NCI-H526 treated with DMSO at 0.1 percent for 48 hours (cell line): ENCODE results near the gene PRDX4.
"Not testable (repeated sequence)": the region's sequence is repeated elsewhere in the genome, so short reads cannot be mapped to it uniquely, and the experiment has no call there.

Experiments used
- DNase-seq: peaks from one replicate; lab custom pipeline; 2025; lab: John Stamatoyannopoulos, UW

PRDX4 gene

DNA sequence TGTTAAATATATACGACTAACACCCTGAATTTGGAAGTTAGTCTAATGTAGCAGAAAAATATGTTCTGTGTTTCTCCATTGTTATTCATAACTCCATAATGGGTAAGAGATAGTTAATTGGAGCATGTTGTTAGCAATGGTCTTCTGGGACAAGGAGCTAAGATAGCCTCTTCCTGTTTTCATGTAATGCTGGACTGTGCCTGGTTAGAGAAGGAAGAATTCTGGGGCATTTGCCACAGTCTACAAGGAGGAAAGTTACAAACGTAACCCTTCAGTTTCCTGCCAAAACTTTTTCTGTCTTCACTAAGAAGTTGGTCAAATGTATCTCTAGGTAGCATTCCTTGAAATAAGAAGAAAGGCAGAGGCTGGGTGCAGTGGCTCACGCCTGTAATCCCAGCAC, 5.8 kb downstream of the PRDX4 start:
- no peak for DNase-seq

- not testable (repeated sequence) for DNase-seq
Measured at GRCh38 chrX:23676486-23676885, 9.2 kb downstream of the PRDX4 start.

DNA sequence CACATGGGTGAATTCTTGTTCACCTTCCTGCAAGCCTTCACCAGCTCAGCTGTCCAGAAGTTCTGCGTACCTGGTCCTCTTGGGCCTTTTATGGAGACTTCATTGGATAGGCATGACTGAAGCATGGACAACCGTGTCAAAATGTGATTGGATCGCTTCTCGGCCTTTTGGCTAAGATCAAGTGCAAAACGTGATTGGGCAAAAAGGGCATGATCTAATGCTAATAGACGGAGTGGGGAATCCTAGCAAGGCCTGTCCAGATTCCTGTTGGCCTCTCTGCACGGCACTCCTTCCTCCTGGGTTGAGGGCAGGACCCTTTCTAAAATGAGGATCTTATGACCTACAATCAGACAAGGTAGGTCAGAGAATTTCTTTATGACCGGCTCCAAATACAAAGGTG, 24.9 kb downstream of the PRDX4 start:
- DNase-seq, result no peak

GRCh38 chrX:23694606-23695005, 27.3 kb downstream of the PRDX4 start:
- DNase-seq, result no peak

DNA sequence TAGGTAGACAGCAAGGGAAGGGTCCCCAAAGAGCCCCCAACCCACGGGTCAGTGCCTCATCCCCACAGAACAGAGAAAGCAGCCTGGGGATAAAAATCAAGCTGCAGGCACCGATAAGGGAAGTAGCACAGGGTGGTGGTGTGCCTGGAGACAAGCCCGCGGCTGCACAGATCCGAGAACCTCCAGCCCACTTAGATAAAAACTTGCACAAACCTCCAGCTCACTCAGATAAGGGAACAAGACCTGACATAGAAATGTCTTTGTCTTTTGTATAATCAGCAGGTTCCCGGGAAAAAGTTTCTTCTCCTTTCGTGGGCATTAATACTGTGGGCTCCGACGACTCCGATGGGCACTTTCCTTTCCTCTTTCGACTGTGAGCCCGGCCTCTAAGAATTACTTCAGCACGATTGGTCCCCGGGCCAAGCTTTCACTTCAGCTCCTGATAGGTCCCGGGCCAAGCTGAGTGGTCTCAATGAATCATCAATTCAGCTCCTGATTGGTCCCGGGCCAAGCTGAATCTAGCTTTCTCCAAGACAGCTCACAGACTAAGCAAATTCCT, 32.4 kb downstream of the PRDX4 start:
- DNase-seq, result no peak

DNA sequence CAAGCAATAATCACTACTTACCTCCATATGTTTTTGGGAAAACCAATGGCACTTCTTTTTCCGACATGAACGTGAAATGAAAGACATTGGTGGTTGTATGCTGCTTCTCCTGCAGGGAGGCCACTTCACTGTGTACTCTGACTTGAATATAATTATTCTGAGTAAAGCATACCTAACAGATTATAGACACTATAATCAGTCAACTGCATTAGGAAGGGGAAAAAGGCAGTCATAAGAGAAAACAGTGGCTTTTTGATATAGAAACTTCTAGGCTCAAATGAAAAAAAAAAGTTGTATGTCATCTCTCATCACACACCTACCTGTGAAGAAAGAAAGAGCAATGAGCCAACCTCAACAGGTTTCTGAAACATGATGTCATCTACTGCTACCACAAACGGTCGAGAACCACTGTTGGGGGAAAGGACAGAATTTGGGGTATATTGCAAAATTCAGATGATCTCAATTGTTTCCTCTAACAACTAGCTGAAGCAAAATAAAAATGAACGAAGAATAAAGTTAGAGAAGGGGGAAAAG, 37.4 kb downstream of the PRDX4 start:
- DNase-seq, result no peak

DNA sequence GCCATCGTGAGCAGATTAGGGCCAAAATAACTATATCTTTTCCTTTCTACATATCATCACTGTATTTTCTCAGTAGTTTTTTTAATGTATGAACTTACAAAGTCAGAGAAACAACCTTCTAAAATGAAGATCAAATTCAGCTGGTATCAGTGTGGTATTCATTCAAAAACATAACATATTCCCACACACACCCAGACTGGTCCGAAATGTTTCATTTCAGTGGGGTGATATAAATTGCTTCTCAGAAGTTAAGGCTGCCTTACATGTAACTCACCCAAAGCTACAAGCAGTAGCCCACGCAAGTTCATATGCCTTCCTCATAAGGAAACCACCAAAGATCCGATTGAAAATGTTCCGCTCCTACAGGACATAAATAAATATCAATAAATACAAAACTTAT, 37.9 kb downstream of the PRDX4 start:
- no peak for DNase-seq

DNA sequence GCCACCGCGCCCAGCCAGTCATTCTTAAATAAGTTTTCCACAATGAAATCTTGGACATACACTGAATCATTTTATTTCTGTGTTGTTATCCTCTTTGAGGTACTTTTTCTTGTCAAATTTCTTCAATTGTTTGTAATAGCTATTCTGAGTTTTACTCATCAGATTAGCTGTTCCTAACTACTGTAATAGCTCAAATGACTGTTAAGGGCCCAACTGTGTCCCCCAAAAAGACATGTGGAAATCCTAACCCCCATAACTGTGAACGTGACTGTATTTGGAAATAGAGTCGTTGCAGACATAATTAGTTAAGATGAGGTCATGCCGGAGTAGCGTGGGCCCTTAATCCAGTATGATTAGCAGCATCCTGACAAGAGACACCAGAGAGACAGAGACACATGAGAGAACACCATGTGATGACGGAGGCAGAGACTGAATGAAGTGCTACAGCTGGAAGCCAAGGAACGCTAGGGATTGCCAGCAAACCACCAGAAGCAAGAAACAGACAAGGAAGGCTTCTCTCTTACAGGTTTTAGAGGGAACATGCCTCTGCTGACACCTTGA, 52.9 kb downstream of the PRDX4 start:
- DNase-seq, result no peak

DNA sequence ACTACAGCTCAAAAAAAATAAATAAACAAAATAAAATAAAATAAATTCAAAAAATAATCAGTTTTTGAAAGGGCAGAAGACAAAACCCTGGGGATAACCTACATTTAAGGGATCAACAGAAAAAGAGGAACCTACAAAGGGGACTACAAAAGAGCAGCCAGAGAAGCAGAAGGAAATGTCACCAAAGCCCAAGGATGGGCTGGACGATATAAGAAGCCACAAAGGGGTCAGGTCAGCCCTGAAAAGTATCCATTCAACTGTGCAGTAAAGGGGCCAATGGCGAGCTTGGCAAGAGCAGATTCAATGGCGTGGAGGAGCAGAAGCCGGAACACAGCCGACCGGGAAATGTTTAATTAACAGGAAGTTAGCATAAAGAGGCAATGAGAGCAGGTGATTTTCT, 58.9 kb downstream of the PRDX4 start:
- no peak for DNase-seq

DNA sequence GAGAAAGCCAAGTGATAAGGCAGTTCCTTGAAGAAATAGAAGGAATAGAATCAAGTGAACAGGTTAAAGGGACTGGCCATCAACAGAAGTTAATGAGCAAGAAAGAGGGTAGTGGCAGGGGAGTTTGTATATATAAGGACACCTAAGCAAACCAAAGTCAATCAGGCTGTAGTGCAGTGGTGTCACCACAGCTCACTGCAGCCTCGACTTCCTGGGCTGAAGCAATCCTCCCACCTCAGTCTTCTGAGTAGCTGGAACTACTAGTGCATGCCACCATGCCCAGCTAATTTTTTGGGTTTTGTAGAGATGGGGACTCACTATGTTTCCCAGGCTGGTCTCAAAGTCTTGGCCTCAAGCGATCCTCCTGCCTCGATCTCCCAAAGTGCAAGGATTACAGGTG, 59.9 kb downstream of the PRDX4 start:
- DNase-seq, result no peak

DNA sequence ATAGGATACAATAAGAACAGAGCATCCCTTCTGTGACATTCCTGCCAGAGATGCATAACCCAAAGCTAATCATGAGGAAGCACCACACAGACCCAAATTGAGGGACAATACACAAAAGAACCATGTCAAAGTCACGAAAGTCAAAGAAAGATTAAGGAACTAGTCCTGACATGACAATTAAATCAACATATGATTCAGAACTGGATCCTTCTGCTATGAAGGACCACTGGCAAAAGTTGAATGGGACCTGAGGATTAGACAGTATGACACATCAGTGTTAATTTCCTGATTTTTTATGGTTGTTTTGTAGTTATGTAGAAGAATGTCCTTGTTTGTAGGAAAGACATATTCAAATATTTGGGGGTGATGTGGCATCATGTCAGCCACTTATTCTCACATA, 61.9 kb downstream of the PRDX4 start:
- DNase-seq, result no peak

GRCh38 chrX:23731951-23732350, 64.7 kb downstream of the PRDX4 start:
- no peak for DNase-seq

DNA sequence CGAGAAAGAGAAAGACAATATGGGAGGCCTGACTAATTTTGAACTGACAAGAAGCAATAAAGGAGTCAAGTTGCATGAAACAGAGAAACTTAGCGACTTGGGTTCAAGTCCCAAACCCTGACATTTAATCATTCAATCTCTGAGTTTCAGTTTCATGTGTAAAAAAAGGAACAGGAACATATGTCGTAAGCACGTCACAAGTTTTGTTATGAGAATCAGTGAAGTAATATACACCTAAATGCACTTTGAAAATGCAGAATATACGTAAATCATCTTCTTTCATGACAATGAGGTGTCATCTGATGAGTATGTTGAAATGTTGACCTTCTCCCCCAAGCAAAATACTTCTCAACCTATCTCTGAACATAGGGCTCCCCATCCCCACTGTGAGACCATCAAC, 65.4 kb downstream of the PRDX4 start:
- DNase-seq, result no peak
